H1 (cell line): ENCODE results near the gene VAMP4. TPM values are rescaled to one million over a fixed set of nuclear protein-coding genes. Genes with fewer than 3 reads are reported as not detected.

Experiments
- CTCF ChIA-PET: fragments of 300-600 bp; sonication (Branson Sonifier 250); formaldehyde crosslinking; loops from one replicate; lab custom pipeline; 2021; ENCODE audit not compliant: partially characterized antibody; lab: Charles Lee
- POLR2A ChIA-PET: fragments of 300-600 bp; sonication (Branson Sonifier 250); formaldehyde crosslinking; loops from one replicate; lab custom pipeline; 2021; ENCODE audit warnings: inconsistent platforms; ENCODE audit not compliant: partially characterized antibody; lab: Charles Lee
- DNase-seq, 2 experiments: peaks; one replicate each; pipeline versions ENCODE4 v3.0.0 to v3.0.0-alpha.2; 2010 to 2022; ENCODE audit warnings: low spot score in 2 of 2, low read depth in 1 of 2, mixed read lengths in 1 of 2
- FAIRE-seq: peaks from 2 replicates; lab custom pipeline; 2011; peaks lifted over from hg19 to GRCh38; lab: Jason Lieb, UNC
- H2AFZ ChIP-seq: 2 replicates; pipeline ENCODE4 v1.8.1; 2012; ENCODE audit warnings: low read length, inconsistent platforms
- H2AK5ac ChIP-seq: 2 replicates; pipeline ENCODE4 v1.6.1; 2013; ENCODE audit warnings: low read depth, low read length
- H2BK120ac ChIP-seq: replicated peaks from 2 replicates; pipeline ENCODE3; 2013; ENCODE audit warnings: low read depth, low read length, inconsistent platforms
- H2BK12ac ChIP-seq: 2 replicates; pipeline ENCODE4 v1.6.1; 2013; ENCODE audit warnings: low read depth, low read length
- H2BK15ac ChIP-seq: 2 replicates; pipeline ENCODE4 v1.6.1; 2013; ENCODE audit warnings: low read length
- H2BK20ac ChIP-seq: 2 replicates; pipeline ENCODE4 v1.6.1; 2013; ENCODE audit warnings: low read length
- H2BK5ac ChIP-seq: 2 replicates; pipeline ENCODE4 v1.6.1; 2013; ENCODE audit warnings: low read depth, low read length
- H3K14ac ChIP-seq: 2 replicates; pipeline ENCODE4 v1.6.1; 2013; ENCODE audit warnings: inconsistent platforms; ENCODE audit not compliant: insufficient read length
- H3K18ac ChIP-seq: 2 replicates; pipeline ENCODE4 v1.6.1; 2013; ENCODE audit warnings: low read length; ENCODE audit errors: extremely low read depth
- H3K23ac ChIP-seq: 2 replicates; pipeline ENCODE4 v1.6.1; 2013; ENCODE audit warnings: inconsistent platforms; ENCODE audit not compliant: insufficient read length
- H3K23me2 ChIP-seq: 2 replicates; pipeline ENCODE4 v1.6.1; 2013; ENCODE audit warnings: low read depth, low read length
- H3K27ac ChIP-seq: 2 replicates; pipeline ENCODE4 v1.6.1; 2011; ENCODE audit warnings: low read depth, low read length, inconsistent platforms
- H3K27me3 ChIP-seq, 4 experiments: replicated peaks in 1 of 4; 1 replicate in 1 of 4; 2 replicates in 3 of 4; pipeline versions ENCODE4 v1.6.1 to v1.8.1; 2011 to 2013; ENCODE audit warnings: low read length in 3 of 4, mild to moderate bottlenecking in 3 of 4, inconsistent platforms in 2 of 4, mixed read lengths in 2 of 4, moderate library complexity in 1 of 4; ENCODE audit not compliant: control insufficient read depth in 3 of 4, insufficient read depth in 3 of 4; ENCODE audit errors: extremely low read depth in 1 of 4
- H3K36me3 ChIP-seq, 4 experiments: 2 replicates each; pipeline versions ENCODE4 v1.6.1 to v1.8.1; 2011 to 2013; ENCODE audit warnings: mild to moderate bottlenecking in 4 of 4, low read length in 3 of 4, moderate library complexity in 2 of 4, control low read depth in 1 of 4, inconsistent platforms in 1 of 4; ENCODE audit not compliant: insufficient read depth in 4 of 4, control insufficient read depth in 2 of 4
- H3K4ac ChIP-seq: replicated peaks from 2 replicates; pipeline ENCODE3; 2013; ENCODE audit warnings: low read length, low read depth, mixed read lengths, inconsistent platforms; ENCODE audit not compliant: insufficient read length
- H3K4me1 ChIP-seq, 4 experiments: replicated peaks in 1 of 4; 1 replicate in 1 of 4; 2 replicates in 3 of 4; pipeline versions ENCODE4 v1.6.1 to v1.8.1; 2011 to 2013; ENCODE audit warnings: low read length in 3 of 4, inconsistent platforms in 2 of 4, mixed read lengths in 1 of 4; ENCODE audit not compliant: insufficient read depth in 4 of 4, control insufficient read depth in 3 of 4
- H3K4me2 ChIP-seq, 2 experiments: 2 replicates each; pipeline versions ENCODE4 v1.6.1 to v1.8.1; 2011 to 2013; ENCODE audit warnings: low read depth in 2 of 2, low read length in 2 of 2, control low read depth in 1 of 2, inconsistent platforms in 1 of 2, mild to moderate bottlenecking in 1 of 2; ENCODE audit not compliant: insufficient read depth in 1 of 2
- H3K4me3 ChIP-seq, 4 experiments: fragments of 200-600, 300-600 bp in 1 of 4; sonication (generic), shearing (Covaris generic), sonication (Bioruptor Twin) in 1 of 4; 2 replicates each; pipeline versions ENCODE4 v1.5.1 to v1.8.1; 2011 to 2016; ENCODE audit warnings: low read length in 4 of 4, low read depth in 3 of 4, control low read depth in 2 of 4, inconsistent platforms in 2 of 4, mild to moderate bottlenecking in 2 of 4, mixed read lengths in 1 of 4, moderate library complexity in 1 of 4; ENCODE audit not compliant: insufficient read depth in 2 of 4; ENCODE audit errors: extremely low read depth in 1 of 4
- H3K56ac ChIP-seq: replicated peaks from 2 replicates; pipeline ENCODE3; 2013; ENCODE audit warnings: low read depth, mild to moderate bottlenecking, mixed read lengths, low read length, inconsistent platforms; ENCODE audit not compliant: insufficient read length
- H3K79me1 ChIP-seq: 2 replicates; pipeline ENCODE4 v1.6.1; 2013; ENCODE audit warnings: low read depth, low read length, control low read depth
- H3K79me2 ChIP-seq, 2 experiments: 2 replicates each; pipeline versions ENCODE4 v1.6.1 to v1.8.1; 2012 to 2013; ENCODE audit warnings: low read length in 2 of 2, mild to moderate bottlenecking in 2 of 2, inconsistent platforms in 1 of 2; ENCODE audit not compliant: insufficient read depth in 2 of 2, control insufficient read depth in 1 of 2
- H3K9ac ChIP-seq, 4 experiments: replicated peaks in 1 of 4; 1 replicate in 1 of 4; 2 replicates in 3 of 4; pipeline versions ENCODE4 v1.6.1 to v1.8.1; 2011 to 2013; ENCODE audit warnings: low read depth in 3 of 4, low read length in 3 of 4, control low read depth in 2 of 4, mild to moderate bottlenecking in 2 of 4, moderate library complexity in 2 of 4, inconsistent platforms in 1 of 4; ENCODE audit errors: extremely low read depth in 1 of 4
- H3K9me3 ChIP-seq, 2 experiments: 2 replicates each; pipeline versions ENCODE4 v1.6.1 to v1.8.1; 2012 to 2013; ENCODE audit warnings: mild to moderate bottlenecking in 2 of 2, moderate library complexity in 2 of 2, control low read depth in 1 of 2, inconsistent platforms in 1 of 2, low read depth in 1 of 2, low read length in 1 of 2, mixed read lengths in 1 of 2; ENCODE audit not compliant: insufficient read depth in 2 of 2
- H4K20me1 ChIP-seq, 2 experiments: replicated peaks in 1 of 2; 2 replicates each; pipeline versions ENCODE3 to v1.8.1; 2011 to 2013; ENCODE audit warnings: inconsistent platforms in 2 of 2, low read length in 2 of 2, mild to moderate bottlenecking in 1 of 2; ENCODE audit not compliant: insufficient read depth in 2 of 2, control insufficient read depth in 1 of 2
- H4K5ac ChIP-seq: 2 replicates; pipeline ENCODE4 v1.6.1; 2013; ENCODE audit warnings: low read length, low read depth, mixed read lengths, inconsistent platforms; ENCODE audit not compliant: insufficient read length
- H4K8ac ChIP-seq: 2 replicates; pipeline ENCODE4 v1.8.0; 2013; ENCODE audit warnings: mild to moderate bottlenecking, moderate library complexity, low read length, inconsistent platforms; ENCODE audit not compliant: insufficient read depth; ENCODE audit errors: extremely low read depth
- H4K91ac ChIP-seq: replicated peaks from 2 replicates; pipeline ENCODE3; 2013; ENCODE audit warnings: low read length, mixed read lengths, inconsistent platforms; ENCODE audit not compliant: insufficient read length
- POLR2A ChIP-seq, 2 experiments: IDR thresholded peaks; 1 replicate in 1 of 2; 2 replicates in 1 of 2; pipeline ENCODE4 v1.6.1; 2011; ENCODE audit warnings: low read depth in 2 of 2, low read length in 2 of 2, mild to moderate bottlenecking in 2 of 2; ENCODE audit errors: control extremely low read depth in 1 of 2
- SIRT6 ChIP-seq: IDR thresholded peaks from one replicate; pipeline ENCODE4 v1.7.1; 2012; ENCODE audit warnings: low read length, inconsistent platforms
- TAF1 ChIP-seq: IDR thresholded peaks from 2 replicates; pipeline ENCODE4 v1.6.1; 2011; ENCODE audit warnings: mild to moderate bottlenecking, low read depth, low read length
- TEAD4 ChIP-seq: IDR thresholded peaks from 2 replicates; pipeline ENCODE4 v1.6.1; 2012; ENCODE audit warnings: low read depth, low read length, inconsistent platforms, mixed read lengths
- USF2 ChIP-seq: IDR thresholded peaks from 2 replicates; pipeline ENCODE4 v1.6.1; 2011; ENCODE audit warnings: low read length, improper control_type of control experiment
- WGBS, 2 experiments: shearing (Covaris generic) in 1 of 2; methylation state at CpG; one replicate each; pipeline versions ENCODE4 v1.1.6 to v1.1.7; 2013 to 2015; ENCODE audit warnings: low lambda C conversion rate in 2 of 2, mixed read lengths in 2 of 2, inconsistent platforms in 1 of 2, low coverage in 1 of 2, missing lambda C conversion rate in 1 of 2; ENCODE audit not compliant: insufficient replicate concordance in 2 of 2, insufficient coverage in 1 of 2, insufficient read length in 1 of 2; ENCODE audit errors: extremely low coverage in 1 of 2, missing lambda C conversion rate in 1 of 2; 5-methylcytosine and 5-hydroxymethylcytosine counted together
- polyA plus RNA-seq, 7 experiments: library from polyadenylated mRNA; depleted of rRNA in 3 of 7; stranded (reverse) in 5 of 7; unstranded in 2 of 7; fragments of >200 nt in 5 of 7; fragments of 200-250 nt in 2 of 7; gene quantifications; 1 replicate in 5 of 7; 2 replicates in 1 of 7; 4 replicates in 1 of 7; pipeline versions ENCODE4 v1.2.1 to v1.2.3, GENCODE V29; 2011 to 2013; ENCODE audit warnings: missing spikeins in 2 of 7, mixed read lengths in 2 of 7
- total RNA-seq: library from RNA; stranded (reverse); fragmentation: NEBNext Ultra II Directional; extraction: Animal tissue kit (Norgen Biotek cat#: 25700); gene quantifications from 2 replicates; pipeline ENCODE4 v1.2.1, GENCODE V29; 2021

The VAMP4 gene
- total and polyA plus RNA-seq, 2 of the 8 experiments (the other 6 are each of a cell fraction or from before 2014, with no cell fraction given): 1.6 to 13.9 TPM

DNA sequence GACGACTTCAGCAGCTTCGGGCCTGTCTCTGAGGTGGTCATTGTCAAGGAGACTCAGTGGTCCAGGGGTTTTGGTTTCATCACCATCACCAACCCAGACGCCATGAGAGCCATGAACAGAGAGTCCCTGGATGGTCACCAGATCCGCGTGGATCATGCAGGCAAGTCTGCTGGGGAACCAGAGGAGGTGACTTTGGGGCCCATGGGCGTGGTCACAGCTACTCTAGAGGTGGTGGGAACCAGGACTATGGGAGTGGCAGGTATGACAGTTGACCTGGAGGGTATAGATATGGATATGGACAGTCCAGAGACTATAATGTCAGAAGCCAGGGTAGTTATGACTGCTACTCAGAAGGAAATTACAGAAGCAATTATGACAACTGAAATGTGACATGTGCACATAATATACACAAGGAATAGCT, 20.3 kb upstream of the VAMP4 start:
- Histone ChIP-seq H4K91ac (no peak overlapping the region), H2AFZ (no peak overlapping the region), H3K36me3 (no peaks in the 10 kb centered on the region), H2BK20ac (no peak overlapping the region), H3K9me3 (peaks cover 2% of the 10 kb centered on the region in 2 experiments; a peak in 2 of 4 replicates), H4K8ac (no peak overlapping the region), H3K27ac (no peak overlapping the region), H3K56ac (no peak overlapping the region), H3K18ac (no peak overlapping the region), H3K9ac (no peak overlapping the region), H2BK12ac (no peak overlapping the region), H3K4ac (no peak overlapping the region), H2AK5ac (no peak overlapping the region), H3K23me2 (no peaks in the 10 kb centered on the region), H3K79me1 (no peaks in the 10 kb centered on the region), H4K5ac (no peak overlapping the region), H2BK15ac (no peak overlapping the region), H3K14ac (no peak overlapping the region), H2BK120ac (no peak overlapping the region), H3K4me3 (no peak overlapping the region), H2BK5ac (no peak overlapping the region), H3K4me2 (no peak overlapping the region), H3K4me1 (no peaks in the 10 kb centered on the region), H4K20me1 (no peaks in the 10 kb centered on the region), H3K79me2 (no peaks in the 10 kb centered on the region), H3K27me3 (peaks cover 0 to under 1% (median 0%) of the 10 kb centered on the region in 4 experiments; a peak in 1 of 7 replicates), H3K23ac (no peak overlapping the region)
- ChIA-PET POLR2A (interaction anchor here (0.9 kb wide), 1 partner anchor 20 kb away, joined by 3 read pairs; the partner anchor contains the start of gene VAMP4), CTCF (interaction anchor here (0.7 to 2.1 kb wide), 6 partner anchors 11 to 130 kb away, joined by 3 to 6 read pairs (median 3); no protein-coding TSS in a partner anchor)
- TF ChIP-seq SIRT6: no peak
- TF ChIP-seq USF2: no peak
- no peak for TF ChIP-seq TEAD4
- TF ChIP-seq TAF1: no peak
- no peak for TF ChIP-seq POLR2A (IDR thresholded peaks at IDR 0.05; ENCODE audit: control extremely low read depth in 1 of 2, low read depth in 2 of 2, low read length in 2 of 2)
- no peak for FAIRE-seq
- DNase-seq: no peak
- 88% methylated on average over 6 of the region's 6 CpGs; no CpG with 5 or more reads in 1 of the 2 experiments for WGBS, 2 experiments
